ENCODE measurements around the gene SRD5A1.

DNA sequence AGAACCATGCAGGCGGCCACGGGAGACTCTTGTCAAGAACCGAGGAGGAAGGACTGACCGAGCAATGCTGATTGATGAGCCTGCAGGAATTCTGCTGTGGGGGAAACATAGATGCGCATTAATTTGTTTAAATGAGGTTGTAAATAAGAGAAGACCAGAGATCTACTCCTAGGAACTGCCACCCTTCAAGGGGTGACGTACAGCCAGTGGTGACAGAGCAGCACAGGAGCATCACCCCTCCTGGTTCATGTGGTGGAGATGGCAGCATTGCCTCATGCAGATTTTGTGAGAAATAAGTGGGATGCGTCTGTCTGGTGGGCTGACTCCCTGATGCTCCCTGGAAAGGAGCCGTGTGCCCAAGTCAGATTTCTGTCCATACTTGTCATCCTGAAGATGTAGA lies 22.2 kb downstream of the SRD5A1 start:
- no peak for TF ChIP-seq CTCF (IDR thresholded peaks at IDR 0.05)
- TF ChIP-seq POLR2A (IDR thresholded peaks at IDR 0.05): no peak
